CD4-positive, alpha-beta memory T cell (primary cell): Measurements from ENCODE around the gene DCP1A. TPM values are rescaled to one million over a fixed set of nuclear protein-coding genes. Genes with fewer than 3 reads are reported as not detected.
"Not testable (repeated sequence)": the region's sequence is repeated elsewhere in the genome, so short reads cannot be mapped to it uniquely, and the experiment has no call there.

Experiments used
- CTCF ChIA-PET: fragments of 350-600 bp; sonication (Branson Sonifier 250); formaldehyde crosslinking; loops from one replicate; lab custom pipeline; 2021; ENCODE audit warnings: inconsistent platforms; ENCODE audit not compliant: partially characterized antibody; lab: Charles Lee
- POLR2A ChIA-PET: fragments of 350-600 bp; sonication (Branson Sonifier 250); formaldehyde crosslinking; loops from one replicate; lab custom pipeline; 2021; ENCODE audit not compliant: partially characterized antibody; lab: Charles Lee
- DNase-seq, 5 donors: peaks; one replicate each; pipeline versions ENCODE4 v3.0.0 to v3.0.0-alpha.2; 2020 to 2022; ENCODE audit warnings: mixed read lengths in 1 of 5
- H3K27ac ChIP-seq: one replicate; pipeline ENCODE4 v1.7.0; 2013; ENCODE audit warnings: low read depth, low read length
- H3K27me3 ChIP-seq: 2 replicates; pipeline ENCODE4 v1.7.0; 2013; ENCODE audit warnings: mild to moderate bottlenecking, low read length, moderate library complexity; ENCODE audit not compliant: insufficient read depth
- H3K36me3 ChIP-seq: 2 replicates; pipeline ENCODE4 v1.7.0; 2013; ENCODE audit warnings: mild to moderate bottlenecking, low read length, moderate library complexity; ENCODE audit not compliant: insufficient read depth
- H3K4me1 ChIP-seq: 2 replicates; pipeline ENCODE4 v1.7.0; 2013; ENCODE audit warnings: mild to moderate bottlenecking, low read length, moderate library complexity; ENCODE audit not compliant: insufficient read depth
- H3K4me3 ChIP-seq, 2 donors: one replicate each; pipeline ENCODE4 v1.7.0; 2013; ENCODE audit warnings: low read length in 2 of 2, mild to moderate bottlenecking in 1 of 2
- H3K9me3 ChIP-seq, 2 donors: one replicate each; pipeline ENCODE4 v1.7.0; 2013; ENCODE audit warnings: low read length in 2 of 2, control low read depth in 1 of 2; ENCODE audit not compliant: control insufficient read depth in 1 of 2
- H3K27ac Mint-ChIP-seq, 7 donors: one replicate each; pipeline ENCODE4 v1.8.0; 2020 to 2021; ENCODE audit warnings: mixed read lengths in 7 of 7, mild to moderate bottlenecking in 6 of 7, inconsistent platforms in 3 of 7, moderate library complexity in 3 of 7
- H3K27me3 Mint-ChIP-seq, 2 donors: one replicate each; pipeline ENCODE4 v1.8.0; 2020 to 2021; ENCODE audit warnings: mixed read lengths in 2 of 2
- H3K36me3 Mint-ChIP-seq, 2 donors: one replicate each; pipeline ENCODE4 v1.8.0; 2020 to 2021; ENCODE audit warnings: mixed read lengths in 2 of 2, inconsistent platforms in 1 of 2, mild to moderate bottlenecking in 1 of 2
- H3K4me1 Mint-ChIP-seq, 4 donors: one replicate each; pipeline ENCODE4 v1.8.0; 2020 to 2021; ENCODE audit warnings: mixed read lengths in 4 of 4, mild to moderate bottlenecking in 1 of 4
- H3K4me3 Mint-ChIP-seq, 8 donors: one replicate each; pipeline ENCODE4 v1.8.0; 2020 to 2021; ENCODE audit warnings: mixed read lengths in 8 of 8, mild to moderate bottlenecking in 7 of 8, moderate library complexity in 6 of 8, inconsistent platforms in 3 of 8
- H3K9me3 Mint-ChIP-seq, 8 donors: one replicate each; pipeline ENCODE4 v1.8.0; 2020 to 2021; ENCODE audit warnings: mixed read lengths in 8 of 8, mild to moderate bottlenecking in 5 of 8, inconsistent platforms in 3 of 8, moderate library complexity in 1 of 8
- intact Hi-C: fragments of 100-400 bp; cut with micrococcal nuclease; formaldehyde crosslinking; loops from one replicate; pipeline ENCODE4 v1.15.1; 2023
- polyA plus RNA-seq, 2 donors: library from polyadenylated mRNA; unstranded; fragments of 300-500 nt; fragmentation: Illumina TruSeq; gene quantifications; one replicate each; pipeline ENCODE4 v1.2.3, GENCODE V29; 2021
- total RNA-seq, 2 experiments: library from RNA; stranded (reverse); gene quantifications; one replicate each; pipeline ENCODE4 v1.2.3, GENCODE V29; 2021

DCP1A gene
- total and polyA plus RNA-seq, 4 experiments from 2014 or later, result 40.9 to 94.1 (median 59.3) TPM

- Mint-ChIP-seq H3K4me3 (peak overlapping the region in 1 of 8 donors; percentile 26), H3K9me3 (no peaks in the 10 kb centered on the region), H3K36me3 (peaks cover 25 to 59% of the 10 kb centered on the region in 2 donors), H3K4me1 (peaks cover 0 to 1% (median 0%) of the 10 kb centered on the region in 4 donors), H3K27ac (peak overlapping the region in 2 of 7 donors; percentile 30 to 46), H3K27me3 (no peaks in the 10 kb centered on the region)
- Histone ChIP-seq H3K27ac (no peak overlapping the region), H3K4me1 (no peaks in the 10 kb centered on the region), H3K27me3 (no peaks in the 10 kb centered on the region), H3K4me3 (no peak overlapping the region), H3K9me3 (no peaks in the 10 kb centered on the region), H3K36me3 (peaks cover 40% of the 10 kb centered on the region)
- intact Hi-C loops, result no loop called here
- POLR2A ChIA-PET, result no interaction called here
- no peak for DNase-seq
- CTCF ChIA-PET, result interaction anchor here (1.3 to 1.7 kb wide), 2 partner anchors 13 to 36 kb away, joined by 4 read pairs; partner anchors contain the start of gene DCP1A
These were observed 35.5 kb downstream of the DCP1A start for GRCh38 chr3:53311882-53312281.

GRCh38 chr3:53303957-53304356, 43.4 kb downstream of the DCP1A start:
- intact Hi-C loops, result no loop called here
- H3K27ac Mint-ChIP-seq, result peak overlapping the region in 3 of 7 donors; percentile 25 to 79 (median 53)
- DNase-seq, result no peak

GRCh38 chr3:53303549-53303948, 43.8 kb downstream of the DCP1A start:
- H3K27me3 Mint-ChIP-seq, result no peaks in the 10 kb centered on the region
- no peaks in the 10 kb centered on the region for H3K9me3 ChIP-seq
- H3K36me3 ChIP-seq, result peaks cover 22% of the 10 kb centered on the region
- H3K4me1 ChIP-seq, result no peaks in the 10 kb centered on the region
- peak overlapping the region in 2 of 7 donors; percentile 25 to 53 for H3K27ac Mint-ChIP-seq
- no peak overlapping the region for H3K4me3 Mint-ChIP-seq
- ChIA-PET CTCF (interaction anchor here (1.1 kb wide), 1 partner anchor 407 kb away, joined by 3 read pairs; no protein-coding TSS in a partner anchor), POLR2A (no interaction called here)
- no peaks in the 10 kb centered on the region for H3K27me3 ChIP-seq
- H3K27ac ChIP-seq, result no peak overlapping the region
- H3K4me1 Mint-ChIP-seq, result peaks cover 0 to 4% (median 2%) of the 10 kb centered on the region in 4 donors
- DNase-seq, result no peak
- intact Hi-C loops, result no loop called here
- H3K9me3 Mint-ChIP-seq, result no peaks in the 10 kb centered on the region
- H3K36me3 Mint-ChIP-seq, result peaks cover 20 to 50% of the 10 kb centered on the region in 2 donors
- H3K4me3 ChIP-seq, result no peak overlapping the region

More at GRCh38 chr3:53303957-53304356, 43.4 kb downstream of the DCP1A start:
- no peak overlapping the region for H3K27ac ChIP-seq
- H3K4me1 ChIP-seq, result no peaks in the 10 kb centered on the region
- Mint-ChIP-seq H3K4me3 (no peak overlapping the region), H3K4me1 (peaks cover 0 to 4% (median 2%) of the 10 kb centered on the region in 4 donors), H3K36me3 (peaks cover 24 to 51% of the 10 kb centered on the region in 2 donors), H3K27me3 (no peaks in the 10 kb centered on the region), H3K9me3 (no peaks in the 10 kb centered on the region)
- CTCF ChIA-PET, result no interaction called here
- H3K27me3 ChIP-seq, result no peaks in the 10 kb centered on the region
- no peaks in the 10 kb centered on the region for H3K9me3 ChIP-seq
- no peak overlapping the region for H3K4me3 ChIP-seq
- peaks cover 25% of the 10 kb centered on the region for H3K36me3 ChIP-seq
- POLR2A ChIA-PET, result no interaction called here

GRCh38 chr3:53300826-53301225, 46.5 kb downstream of the DCP1A start:
- Histone ChIP-seq H3K9me3 (no peaks in the 10 kb centered on the region), H3K36me3 (peaks cover 18% of the 10 kb centered on the region), H3K4me3 (no peak overlapping the region), H3K27me3 (no peaks in the 10 kb centered on the region), H3K4me1 (no peaks in the 10 kb centered on the region), H3K27ac (no peak overlapping the region)
- Mint-ChIP-seq H3K4me3 (no peak overlapping the region), H3K36me3 (peaks cover 24 to 58% of the 10 kb centered on the region in 2 donors), H3K4me1 (peaks cover 0 to 4% (median 2%) of the 10 kb centered on the region in 4 donors), H3K9me3 (no peaks in the 10 kb centered on the region), H3K27me3 (no peaks in the 10 kb centered on the region), H3K27ac (peak overlapping the region in 1 of 7 donors; percentile 27)
- POLR2A ChIA-PET, result no interaction called here
- CTCF ChIA-PET, result interaction anchor here (0.7 kb wide), 1 partner anchor 45 kb away, joined by 3 read pairs; no protein-coding TSS in a partner anchor
- no peak for DNase-seq
- intact Hi-C loops, result no loop called here

DNA sequence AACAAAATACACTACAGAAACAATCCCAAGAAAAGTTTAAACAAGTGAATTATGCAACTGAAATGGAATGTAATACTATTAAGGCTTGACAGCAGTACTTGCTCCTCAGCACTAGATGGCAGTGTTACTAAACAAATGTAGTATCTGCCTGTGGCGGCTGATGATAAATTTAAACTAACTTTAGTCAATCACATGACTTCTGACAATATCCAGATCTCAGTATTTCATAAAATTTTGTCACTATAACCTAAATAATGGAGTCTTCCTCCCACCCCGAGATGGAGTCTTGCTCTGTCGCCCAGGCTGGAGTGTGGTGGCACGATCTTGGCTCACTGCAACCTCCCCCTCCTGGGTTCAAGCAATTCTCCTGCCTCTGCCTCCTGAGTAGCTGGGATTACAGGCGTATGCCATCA, 47.7 kb downstream of the DCP1A start:
- CTCF ChIA-PET, result interaction anchor here (0.9 to 2.5 kb wide), 8 partner anchors 8 to 546 kb away, joined by 3 to 16 read pairs (median 4); no protein-coding TSS in a partner anchor
- Mint-ChIP-seq H3K36me3 (peaks cover 24 to 56% of the 10 kb centered on the region in 2 donors), H3K27ac (peak overlapping the region in 2 of 7 donors; percentile 36 to 56)
- H3K4me1 ChIP-seq, H3K4me3 ChIP-seq, H3K9me3 Mint-ChIP-seq, H3K4me1 Mint-ChIP-seq, POLR2A ChIA-PET, H3K27ac ChIP-seq, H3K27me3 ChIP-seq, H3K9me3 ChIP-seq, H3K27me3 Mint-ChIP-seq, H3K4me3 Mint-ChIP-seq: not testable (repeated sequence)
- intact Hi-C loops, result loop anchor here (1.0 to 10.0 kb wide), 3 partner anchors 79 to 1885 kb away; no protein-coding TSS in a partner anchor
- H3K36me3 ChIP-seq, result peaks cover 18% of the 10 kb centered on the region
- DNase-seq, result peak in 4 of 5 donors; percentile 41 to 50 (median 46)

GRCh38 chr3:53295410-53295809, 51.9 kb downstream of the DCP1A start:
- Mint-ChIP-seq H3K4me1 (peaks cover 1 to 4% (median 3%) of the 10 kb centered on the region in 4 donors), H3K4me3 (no peak overlapping the region), H3K9me3 (no peaks in the 10 kb centered on the region), H3K36me3 (peaks cover 26 to 54% of the 10 kb centered on the region in 2 donors), H3K27ac (no peak overlapping the region), H3K27me3 (no peaks in the 10 kb centered on the region)
- no peak overlapping the region for H3K27ac ChIP-seq
- ChIA-PET POLR2A (no interaction called here), CTCF (interaction anchor here (1.0 to 1.5 kb wide), 2 partner anchors 12 to 415 kb away, joined by 3 to 5 read pairs; no protein-coding TSS in a partner anchor)
- H3K27me3 ChIP-seq, result no peaks in the 10 kb centered on the region
- peaks cover 19% of the 10 kb centered on the region for H3K36me3 ChIP-seq
- intact Hi-C loops, result loop anchor here (5.0 to 10.0 kb wide), 2 partner anchors 183 to 1889 kb away; no protein-coding TSS in a partner anchor
- no peaks in the 10 kb centered on the region for H3K9me3 ChIP-seq
- DNase-seq, result no peak
- no peak overlapping the region for H3K4me3 ChIP-seq
- no peaks in the 10 kb centered on the region for H3K4me1 ChIP-seq

DNA sequence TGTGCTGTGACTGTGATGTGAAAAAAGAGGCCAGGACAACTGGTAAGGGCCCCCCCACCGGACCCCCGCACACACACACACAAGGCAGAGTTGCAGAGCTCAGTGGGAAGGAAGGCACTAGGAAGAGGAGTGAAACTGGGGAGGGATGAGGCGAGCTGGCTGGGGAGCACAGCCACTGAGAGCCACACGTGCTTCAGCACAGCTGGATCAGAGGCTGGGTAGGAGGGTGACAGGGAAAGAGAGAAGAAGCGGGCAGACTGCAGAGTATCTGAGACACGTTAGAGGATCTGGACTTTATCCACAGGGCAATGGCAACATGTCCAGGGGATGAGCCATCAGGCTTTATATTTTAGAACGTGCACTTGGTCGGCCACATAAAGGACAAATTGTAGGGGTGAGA, 53.5 kb downstream of the DCP1A start:
- no peaks in the 10 kb centered on the region for H3K27me3 Mint-ChIP-seq
- intact Hi-C loops, result loop anchor here (10.0 kb wide), 1 partner anchor 1891 kb away; no protein-coding TSS in a partner anchor
- DNase-seq, result no peak
- no peaks in the 10 kb centered on the region for H3K9me3 ChIP-seq
- peaks cover 21 to 54% of the 10 kb centered on the region in 2 donors for H3K36me3 Mint-ChIP-seq
- H3K4me1 Mint-ChIP-seq, result peaks cover 0 to 3% (median 0%) of the 10 kb centered on the region in 4 donors
- no peaks in the 10 kb centered on the region for H3K9me3 Mint-ChIP-seq
- H3K27me3 ChIP-seq, result no peaks in the 10 kb centered on the region
- H3K27ac Mint-ChIP-seq, result peak overlapping the region in 4 of 7 donors; percentile 11 to 32 (median 22)
- CTCF ChIA-PET, result no interaction called here
- H3K4me3 ChIP-seq, result no peak overlapping the region
- H3K4me1 ChIP-seq, result no peaks in the 10 kb centered on the region
- H3K4me3 Mint-ChIP-seq, result no peak overlapping the region
- H3K27ac ChIP-seq, result no peak overlapping the region
- POLR2A ChIA-PET, result no interaction called here
- peaks cover 15% of the 10 kb centered on the region for H3K36me3 ChIP-seq
